NB4 (cell line): Measurements from ENCODE around the gene GNGT1.

Experiments
- DNase-seq: peaks from one replicate; pipeline ENCODE4 v3.0.0; 2010; ENCODE audit warnings: low read depth
- H3K4me3 ChIP-seq: one replicate; pipeline ENCODE4 v1.5.1; 2011; ENCODE audit warnings: mild to moderate bottlenecking, low read depth, low read length, moderate library complexity
- MYC ChIP-seq: IDR thresholded peaks from 2 replicates; pipeline ENCODE4 v1.6.1; 2011; ENCODE audit warnings: low read depth, low read length
- POLR2A ChIP-seq: IDR thresholded peaks from 2 replicates; pipeline ENCODE4 v1.6.1; 2011; ENCODE audit warnings: mild to moderate bottlenecking; ENCODE audit not compliant: insufficient read length; ENCODE audit errors: extremely low read depth
- TF ChIP-seq, protein P1 (sequence below): IDR thresholded peaks from one replicate; pipeline ENCODE4 v1.5.1; 2012; ENCODE audit warnings: low read depth, low read length
- TF ChIP-seq, protein P2 (sequence below): IDR thresholded peaks from 2 replicates; pipeline ENCODE4 v1.6.1; 2011; ENCODE audit warnings: low read depth, low read length

The GNGT1 gene

DNA sequence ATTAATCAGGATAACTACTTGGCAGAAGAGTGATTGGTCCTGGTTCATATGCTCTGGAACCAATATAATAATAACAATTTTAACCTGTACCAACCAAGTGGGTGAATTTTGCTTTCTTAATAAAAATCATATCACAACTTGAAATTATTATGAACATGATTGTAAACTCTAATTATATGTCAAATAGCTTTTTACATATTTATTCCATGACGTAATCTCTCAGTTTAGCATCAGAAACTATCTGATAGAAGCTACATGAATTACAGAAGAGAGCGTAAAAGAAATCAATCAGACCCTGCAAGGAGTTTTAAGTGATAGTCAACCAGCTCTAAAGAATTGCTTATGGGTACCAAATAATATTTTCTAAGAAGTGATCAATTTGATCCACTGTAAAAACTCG, 25.3 kb downstream of the GNGT1 start:
- DNase-seq: no peak
- TF ChIP-seq POLR2A (no peak), MYC (no peak)
- TF ChIP-seq, protein P1, sequence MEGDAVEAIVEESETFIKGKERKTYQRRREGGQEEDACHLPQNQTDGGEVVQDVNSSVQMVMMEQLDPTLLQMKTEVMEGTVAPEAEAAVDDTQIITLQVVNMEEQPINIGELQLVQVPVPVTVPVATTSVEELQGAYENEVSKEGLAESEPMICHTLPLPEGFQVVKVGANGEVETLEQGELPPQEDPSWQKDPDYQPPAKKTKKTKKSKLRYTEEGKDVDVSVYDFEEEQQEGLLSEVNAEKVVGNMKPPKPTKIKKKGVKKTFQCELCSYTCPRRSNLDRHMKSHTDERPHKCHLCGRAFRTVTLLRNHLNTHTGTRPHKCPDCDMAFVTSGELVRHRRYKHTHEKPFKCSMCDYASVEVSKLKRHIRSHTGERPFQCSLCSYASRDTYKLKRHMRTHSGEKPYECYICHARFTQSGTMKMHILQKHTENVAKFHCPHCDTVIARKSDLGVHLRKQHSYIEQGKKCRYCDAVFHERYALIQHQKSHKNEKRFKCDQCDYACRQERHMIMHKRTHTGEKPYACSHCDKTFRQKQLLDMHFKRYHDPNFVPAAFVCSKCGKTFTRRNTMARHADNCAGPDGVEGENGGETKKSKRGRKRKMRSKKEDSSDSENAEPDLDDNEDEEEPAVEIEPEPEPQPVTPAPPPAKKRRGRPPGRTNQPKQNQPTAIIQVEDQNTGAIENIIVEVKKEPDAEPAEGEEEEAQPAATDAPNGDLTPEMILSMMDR: no peak
- TF ChIP-seq, protein P2, sequence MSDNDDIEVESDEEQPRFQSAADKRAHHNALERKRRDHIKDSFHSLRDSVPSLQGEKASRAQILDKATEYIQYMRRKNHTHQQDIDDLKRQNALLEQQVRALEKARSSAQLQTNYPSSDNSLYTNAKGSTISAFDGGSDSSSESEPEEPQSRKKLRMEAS: no peak
- no peak overlapping the region for H3K4me3 ChIP-seq

DNA sequence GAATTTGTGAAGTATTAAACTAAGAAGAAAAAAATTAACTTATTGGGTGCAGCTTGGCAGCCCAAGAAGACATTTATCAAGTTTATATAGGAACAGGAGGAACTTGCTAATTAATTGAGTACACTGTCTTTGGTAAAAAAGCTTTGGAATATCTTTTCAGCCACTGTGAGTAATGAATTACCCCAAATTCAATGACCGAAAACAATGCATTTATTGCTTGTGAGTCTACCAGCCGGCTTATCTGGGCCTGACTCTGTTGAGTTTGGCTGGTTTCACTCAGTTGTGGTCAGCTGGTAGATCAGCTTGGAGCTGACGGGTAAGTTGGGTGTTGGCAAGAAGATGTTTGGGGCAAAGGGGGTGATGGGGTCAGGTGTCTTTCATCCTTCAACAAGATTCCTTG, 26.8 kb downstream of the GNGT1 start:
- H3K4me3 ChIP-seq: no peak overlapping the region
- DNase-seq: no peak
- TF ChIP-seq POLR2A (no peak), MYC (no peak)
- TF ChIP-seq, protein P1: no peak
- TF ChIP-seq, protein P2: no peak

DNA sequence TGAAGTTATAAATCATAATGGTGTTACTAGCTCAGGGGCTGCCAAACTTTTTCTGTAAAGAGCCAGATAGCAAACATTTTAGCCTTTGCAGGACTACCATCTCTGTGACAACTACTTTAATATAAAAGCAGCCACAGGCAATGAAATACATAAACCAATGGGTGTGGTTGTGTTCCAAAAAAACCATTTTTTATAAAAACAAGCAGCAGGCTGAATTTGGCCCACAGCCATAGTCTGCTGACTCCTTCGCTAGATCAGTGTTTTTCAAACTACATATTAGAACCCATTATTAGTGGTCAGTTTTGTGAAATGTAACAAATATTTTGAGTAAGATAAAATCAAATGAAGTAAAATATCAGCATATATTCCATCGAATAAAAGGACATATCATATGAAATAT, 28.7 kb downstream of the GNGT1 start:
- TF ChIP-seq, protein P2: no peak
- no peak for TF ChIP-seq MYC
- TF ChIP-seq, protein P1: no peak
- TF ChIP-seq POLR2A: no peak
- H3K4me3 ChIP-seq: no peak overlapping the region
- DNase-seq: no peak

DNA sequence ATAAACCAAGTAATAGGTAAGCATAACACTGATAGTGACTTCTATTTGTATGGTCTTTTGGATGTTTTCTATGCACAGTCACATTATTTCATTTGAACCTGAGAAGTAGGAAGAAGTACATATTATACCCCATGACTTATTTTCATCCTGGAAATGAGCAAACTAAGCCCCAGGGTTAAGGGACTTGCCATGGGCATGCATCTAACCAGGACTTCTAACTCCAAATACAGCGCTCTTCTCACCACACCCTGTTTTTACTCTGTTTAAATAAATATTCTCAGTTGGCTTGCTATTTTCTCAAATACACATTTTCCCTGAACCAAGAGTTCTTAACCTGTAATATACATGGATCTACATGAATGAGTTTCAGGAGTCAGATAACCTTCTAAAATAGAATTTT, 31.5 kb downstream of the GNGT1 start:
- no peak for DNase-seq
- no peak overlapping the region for H3K4me3 ChIP-seq
- TF ChIP-seq, protein P2: no peak
- TF ChIP-seq MYC: no peak
- TF ChIP-seq, protein P1: no peak
- no peak for TF ChIP-seq POLR2A

DNA sequence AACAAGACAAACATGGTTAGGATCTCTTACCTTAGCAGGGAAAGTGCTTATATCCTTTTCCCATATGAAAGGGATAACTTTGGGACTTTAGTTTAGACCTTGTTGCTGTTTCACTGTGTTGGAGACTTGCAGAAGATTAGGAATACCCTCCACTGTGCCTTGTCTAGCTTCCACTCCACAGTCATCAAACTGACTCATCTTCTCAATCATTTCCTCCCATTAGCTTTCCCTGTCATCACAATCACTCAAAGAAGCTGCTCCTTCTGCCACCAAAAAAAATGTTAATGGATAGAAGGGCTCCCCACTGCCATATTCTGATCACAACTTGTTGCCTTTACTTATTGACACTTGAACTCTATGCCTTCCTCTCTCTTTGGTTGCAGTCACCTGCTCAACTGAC, 31.9 kb downstream of the GNGT1 start:
- H3K4me3 ChIP-seq: no peak overlapping the region
- DNase-seq: no peak
- TF ChIP-seq, protein P1: no peak

DNA sequence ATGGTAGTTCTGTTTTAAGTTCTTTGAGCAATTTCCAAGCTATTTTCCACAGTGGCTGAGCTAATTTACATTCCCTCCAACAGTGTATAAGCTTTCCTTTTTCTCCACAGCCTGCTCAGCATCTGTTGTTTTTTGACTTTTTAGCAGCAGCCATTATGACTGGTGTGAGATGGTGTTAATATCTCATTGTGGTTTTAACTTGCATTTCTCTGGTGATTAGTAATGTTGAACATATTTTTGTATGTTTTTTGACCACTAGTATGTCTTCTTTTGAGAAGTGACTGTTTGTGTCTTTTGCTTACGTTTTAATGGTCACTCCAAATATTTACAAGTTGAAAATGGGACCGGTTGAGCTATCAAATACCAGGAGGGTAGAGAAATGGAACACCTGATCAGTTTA, 35.6 kb downstream of the GNGT1 start:
- TF ChIP-seq, protein P1: no peak
- TF ChIP-seq MYC (no peak), POLR2A (no peak)
- TF ChIP-seq, protein P2: no peak
- no peak overlapping the region for H3K4me3 ChIP-seq
- no peak for DNase-seq
